GM18873 (cell line): ENCODE data around the gene SLC25A42.
A peak's percentile ranks its signal among the peaks of the same experiment; 100 is the strongest.
"Not testable (repeated sequence)": the region's sequence is repeated elsewhere in the genome, so short reads cannot be mapped to it uniquely, and the experiment has no call there.

ENCODE experiments used
- ATAC-seq: cut with Tn5 transposase; IDR thresholded peaks from one replicate; pipeline ENCODE4 v1.9.1; 2021; ENCODE audit warnings: mild to moderate bottlenecking, moderate library complexity, moderate number of reproducible peaks; ENCODE audit not compliant: unreplicated experiment, low FRiP score

The SLC25A42 gene, protein sequence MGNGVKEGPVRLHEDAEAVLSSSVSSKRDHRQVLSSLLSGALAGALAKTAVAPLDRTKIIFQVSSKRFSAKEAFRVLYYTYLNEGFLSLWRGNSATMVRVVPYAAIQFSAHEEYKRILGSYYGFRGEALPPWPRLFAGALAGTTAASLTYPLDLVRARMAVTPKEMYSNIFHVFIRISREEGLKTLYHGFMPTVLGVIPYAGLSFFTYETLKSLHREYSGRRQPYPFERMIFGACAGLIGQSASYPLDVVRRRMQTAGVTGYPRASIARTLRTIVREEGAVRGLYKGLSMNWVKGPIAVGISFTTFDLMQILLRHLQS

GRCh38 chr19:19063183-19064097 lies at the start of gene SLC25A42:
Gene SLC25A42 (plus strand): TSS chr19:19063994. CDS start chr19:19096125, 32,131 bp downstream.
- ATAC-seq = peak; percentile 92

DNA sequence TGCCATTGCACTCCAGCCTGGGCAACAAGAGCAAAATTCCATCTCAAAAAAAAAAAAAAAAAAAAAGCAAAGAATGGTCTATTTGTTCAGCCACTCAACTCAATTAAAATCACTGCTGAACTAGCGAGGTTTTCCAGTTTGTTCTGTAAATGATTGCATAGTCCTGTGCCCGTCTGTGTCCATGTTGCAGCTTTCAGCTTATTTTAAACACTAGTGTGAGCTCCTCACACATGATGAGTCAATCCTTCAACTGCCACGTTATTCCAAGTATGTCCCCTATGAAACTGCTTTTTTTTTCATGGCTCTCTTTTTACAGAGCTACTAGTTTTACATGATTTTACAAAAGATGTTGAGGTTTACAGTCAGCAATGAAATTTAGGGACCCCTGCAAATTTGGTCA lies 42.7 kb upstream of the SLC25A42 start:
- no peak for ATAC-seq

DNA sequence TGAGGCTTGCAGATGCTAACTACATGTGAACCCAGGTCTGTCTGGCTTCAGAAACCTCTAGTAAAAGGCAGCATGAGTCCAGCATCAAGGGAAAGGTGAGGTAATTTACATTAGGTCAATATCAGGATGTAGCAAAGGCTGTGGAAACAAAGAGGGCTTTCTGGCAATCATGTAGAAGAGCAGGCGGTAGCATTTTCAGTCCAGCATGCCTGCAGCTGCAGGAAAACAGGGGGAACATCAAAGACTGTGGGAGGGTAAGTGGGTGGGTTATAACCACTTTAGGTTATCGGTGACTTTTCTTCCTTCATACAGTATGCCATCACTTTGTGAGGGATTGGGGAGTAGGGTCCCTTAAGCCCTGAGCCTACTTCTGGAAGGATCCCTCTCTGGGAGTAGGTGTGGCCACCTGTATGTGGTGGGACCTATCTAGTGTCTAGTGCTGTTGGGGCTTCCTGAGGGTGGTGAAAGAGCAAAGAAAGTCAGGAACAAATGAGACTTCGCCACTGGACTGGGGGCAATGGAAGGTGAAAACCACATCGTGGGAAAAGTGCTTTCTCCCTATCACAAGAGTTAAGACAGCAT lies 41.3 kb upstream of the SLC25A42 start:
- ATAC-seq = no peak

- ATAC-seq = not testable (repeated sequence)
These were observed 40.4 kb upstream of the SLC25A42 start for GRCh38 chr19:19023376-19023775.

GRCh38 chr19:19025861-19026260 lies 37.9 kb upstream of the SLC25A42 start:
- no peak for ATAC-seq

DNA sequence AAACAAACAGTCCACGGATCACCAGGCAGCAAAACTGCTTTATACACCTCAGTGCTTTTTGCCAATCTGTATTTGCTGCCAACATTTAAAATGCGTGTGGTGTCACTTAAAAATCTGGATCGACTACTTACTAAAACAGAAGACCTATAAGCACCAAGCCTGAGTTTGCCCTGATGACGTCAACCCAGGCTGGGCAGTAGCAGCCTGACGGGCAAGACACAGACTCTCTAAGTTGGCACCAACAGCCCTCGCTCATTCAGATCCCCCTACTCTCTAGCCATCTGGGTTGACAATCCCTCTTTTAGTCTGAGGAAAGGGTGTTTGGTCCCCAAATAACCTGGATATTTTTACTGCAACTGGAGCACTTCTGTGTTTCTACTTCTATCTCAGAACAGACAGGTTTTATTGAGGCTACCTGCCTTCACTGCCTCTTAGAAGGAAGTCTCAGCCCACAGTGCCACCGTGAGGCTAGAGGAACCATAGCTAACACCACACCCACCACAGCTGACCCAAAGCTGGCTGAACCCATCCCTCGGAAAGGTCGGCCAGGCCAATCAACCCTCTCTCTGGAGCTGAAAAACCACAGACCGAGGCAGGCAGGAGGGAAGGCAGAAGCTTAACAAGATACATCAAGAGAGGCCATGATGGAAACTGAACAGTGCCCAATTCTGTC lies 37.4 kb upstream of the SLC25A42 start:
- no peak for ATAC-seq

GRCh38 chr19:19027228-19027627 lies 36.6 kb upstream of the SLC25A42 start:
- no peak for ATAC-seq

DNA sequence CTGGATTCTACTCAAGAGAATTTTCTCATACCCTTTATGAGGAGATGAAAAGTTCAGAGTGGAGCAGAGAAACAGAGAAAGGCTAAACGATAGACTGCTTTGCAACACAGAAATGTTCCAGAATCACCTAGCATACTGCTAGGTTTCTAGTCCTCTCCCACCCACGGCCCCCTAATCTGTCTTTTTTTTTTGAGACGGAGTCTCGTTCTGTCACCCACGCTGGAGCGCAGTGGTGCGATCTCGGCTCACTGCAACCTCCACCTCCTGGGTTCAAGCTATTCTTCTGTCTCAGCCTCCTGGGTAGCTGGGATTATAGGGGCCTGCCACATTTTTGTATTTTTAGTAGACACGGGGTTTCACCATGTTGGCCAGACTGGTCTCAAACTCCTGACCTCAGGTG lies 35.3 kb upstream of the SLC25A42 start:
- no peak for ATAC-seq

GRCh38 chr19:19031891-19032290 lies 31.9 kb upstream of the SLC25A42 start:
- no peak for ATAC-seq

GRCh38 chr19:19032420-19033175 lies 31.2 kb upstream of the SLC25A42 start:
- ATAC-seq = peak; percentile 33

- peak; percentile 21 for ATAC-seq
These were observed 30.7 kb upstream of the SLC25A42 start for GRCh38 chr19:19033176-19033425.

GRCh38 chr19:19033426-19034203 lies 30.2 kb upstream of the SLC25A42 start, which contains the start of the genes ARMC6 and SUGP2:
Gene ARMC6 (plus strand): TSS chr19:19033603. CDS start chr19:19034210, 607 bp downstream.
Gene SUGP2 (minus strand): TSS chr19:19033517. CDS start chr19:19031071, 2,446 bp downstream.
- peak; percentile 68 for ATAC-seq

DNA sequence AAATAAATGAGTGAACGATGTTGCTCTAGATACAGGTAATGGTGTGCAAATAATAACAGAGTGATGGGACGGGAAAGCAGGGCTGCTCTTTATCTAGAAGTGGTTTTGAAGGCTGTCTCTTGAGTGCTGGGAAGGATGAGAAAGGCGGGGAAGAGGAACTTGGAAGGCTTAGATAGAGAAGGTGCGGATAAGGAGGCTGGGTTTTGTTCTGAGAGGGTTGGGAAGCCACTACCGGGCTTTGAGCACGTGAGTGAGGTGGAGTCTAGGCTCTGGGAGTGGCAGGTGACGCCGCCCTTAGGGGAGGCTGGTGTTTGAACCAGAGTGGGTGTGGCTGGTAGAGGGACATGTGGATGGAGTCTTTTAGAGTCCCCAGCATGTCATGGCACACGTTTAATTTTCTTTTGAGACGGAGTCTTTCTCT lies 29.6 kb upstream of the SLC25A42 start:
- peak; percentile 22 for ATAC-seq

DNA sequence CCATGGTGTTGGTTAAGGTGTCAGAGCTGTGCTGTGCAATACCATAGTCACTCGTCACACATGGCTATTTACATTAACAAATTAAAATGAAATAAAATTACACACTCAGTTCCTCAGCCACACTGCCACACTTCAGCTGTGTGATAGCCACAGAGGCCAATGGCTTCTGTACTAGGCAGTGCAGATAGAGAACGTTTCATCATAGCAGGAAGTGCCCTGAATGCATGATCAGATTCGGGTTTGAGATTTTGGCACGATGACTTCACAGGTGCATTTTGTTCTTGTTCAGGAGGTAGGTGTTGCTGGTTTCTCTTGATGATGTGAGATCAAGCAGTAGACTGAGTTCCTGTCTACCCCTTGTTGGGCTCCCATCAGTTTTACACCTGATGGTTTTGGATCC lies 23.9 kb upstream of the SLC25A42 start:
- ATAC-seq = no peak

DNA sequence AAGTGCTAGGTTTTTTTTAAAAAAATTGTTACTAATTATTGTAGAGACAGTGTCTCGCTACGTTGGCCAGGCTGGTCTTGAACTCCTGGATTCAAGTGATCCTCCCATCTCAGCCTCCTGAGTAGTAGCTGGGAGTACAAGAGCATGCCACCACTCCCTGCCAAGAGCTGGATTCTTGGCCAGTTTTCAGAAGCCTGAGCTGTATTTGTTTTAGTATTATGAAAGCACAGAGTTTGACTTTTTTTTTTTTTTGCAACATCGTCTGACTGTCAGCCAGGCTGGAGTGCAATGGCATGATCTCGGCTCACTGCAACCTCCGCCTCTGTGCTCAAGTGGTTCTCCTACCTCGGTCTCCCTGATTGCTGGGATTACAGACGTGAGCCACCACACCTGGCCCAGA lies 23.4 kb upstream of the SLC25A42 start:
- no peak for ATAC-seq

GRCh38 chr19:19042732-19043280 lies 21.0 kb upstream of the SLC25A42 start:
- ATAC-seq = no peak

GRCh38 chr19:19043481-19043880 lies 20.3 kb upstream of the SLC25A42 start:
- no peak for ATAC-seq

DNA sequence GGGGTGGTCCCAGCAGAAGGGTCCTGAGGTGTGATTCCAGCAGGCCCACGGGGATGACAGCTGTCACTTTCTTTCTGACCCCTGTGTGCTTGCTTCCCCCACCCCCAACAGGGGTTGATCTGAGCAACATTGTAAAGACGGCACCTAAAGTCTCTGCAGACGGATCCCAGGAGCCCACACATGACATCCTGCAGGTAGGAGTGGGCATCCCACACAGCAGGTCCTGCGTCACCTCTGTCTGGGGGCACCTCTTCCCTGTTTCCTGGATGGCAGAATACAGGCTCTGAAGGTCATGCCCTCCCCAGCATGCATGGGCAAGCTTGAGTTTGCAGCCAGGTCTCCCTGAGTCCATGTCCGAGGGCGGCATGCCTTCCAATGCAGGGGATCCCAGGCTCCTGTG lies 19.9 kb upstream of the SLC25A42 start:
- ATAC-seq = no peak

- no peak for ATAC-seq
These were observed 14.4 kb upstream of the SLC25A42 start for GRCh38 chr19:19049406-19049805.
